GM18517 (cell line): ENCODE data around the gene COL4A2.

Experiments used
- ATAC-seq: cut with Tn5 transposase; IDR thresholded peaks from one replicate; pipeline ENCODE4 v1.9.1; 2021; ENCODE audit warnings: mild to moderate bottlenecking, moderate library complexity; ENCODE audit not compliant: unreplicated experiment

The COL4A2 gene

GRCh38 chr13:110466266-110466915 lies 159.3 kb downstream of the COL4A2 start:
- no peak for ATAC-seq

GRCh38 chr13:110467516-110468110 lies 160.5 kb downstream of the COL4A2 start:
- ATAC-seq = no peak

- ATAC-seq = no peak
These were observed 162.0 kb downstream of the COL4A2 start for GRCh38 chr13:110468986-110469495.

- no peak for ATAC-seq
These were observed 162.5 kb downstream of the COL4A2 start for GRCh38 chr13:110469597-110469996.

- no peak for ATAC-seq
These were observed 163.4 kb downstream of the COL4A2 start for GRCh38 chr13:110470272-110471009.

- ATAC-seq = peak; percentile 12
These were observed 164.2 kb downstream of the COL4A2 start for GRCh38 chr13:110471156-110471832.

GRCh38 chr13:110471833-110472162 lies 164.7 kb downstream of the COL4A2 start:
- peak; percentile 96 for ATAC-seq

GRCh38 chr13:110472904-110473563 lies 165.9 kb downstream of the COL4A2 start:
- no peak for ATAC-seq

- ATAC-seq = no peak
These were observed 167.6 kb downstream of the COL4A2 start for GRCh38 chr13:110474713-110475112.

GRCh38 chr13:110475117-110475516 lies 168.0 kb downstream of the COL4A2 start:
- no peak for ATAC-seq

- ATAC-seq = peak; percentile 39
These were observed 168.6 kb downstream of the COL4A2 start for GRCh38 chr13:110475550-110476219.

- no peak for ATAC-seq
These were observed 169.1 kb downstream of the COL4A2 start for GRCh38 chr13:110476220-110476617.

GRCh38 chr13:110477706-110478245 lies 170.7 kb downstream of the COL4A2 start:
- ATAC-seq = no peak

GRCh38 chr13:110478405-110479214 lies 171.5 kb downstream of the COL4A2 start:
- no peak for ATAC-seq

- ATAC-seq = no peak
These were observed 172.1 kb downstream of the COL4A2 start for GRCh38 chr13:110479215-110479545.

- no peak for ATAC-seq
These were observed 172.6 kb downstream of the COL4A2 start for GRCh38 chr13:110479648-110480047.

GRCh38 chr13:110480161-110480560 lies 173.1 kb downstream of the COL4A2 start:
- no peak for ATAC-seq

GRCh38 chr13:110483386-110483968 lies 176.4 kb downstream of the COL4A2 start:
- no peak for ATAC-seq
